Activated CD4-positive, alpha-beta T cell treated with anti-CD3 and anti-CD28 coated beads for 1 hour (primary cell): ENCODE measurements around the gene ZNF484.
"Not testable (repeated sequence)": the region's sequence is repeated elsewhere in the genome, so short reads cannot be mapped to it uniquely, and the experiment has no call there.

ENCODE experiments used
- DNase-seq: peaks from one replicate; pipeline ENCODE4 v3.0.0-alpha.2; 2020

The ZNF484 gene

GRCh38 chr9:92877531-92878430 is at the start of gene ZNF484:
ZNF484 (minus strand) TSS chr9:92878038; CDS start chr9:92875029, 3,009 bp downstream.
- DNase-seq, result peak; percentile 97

DNA sequence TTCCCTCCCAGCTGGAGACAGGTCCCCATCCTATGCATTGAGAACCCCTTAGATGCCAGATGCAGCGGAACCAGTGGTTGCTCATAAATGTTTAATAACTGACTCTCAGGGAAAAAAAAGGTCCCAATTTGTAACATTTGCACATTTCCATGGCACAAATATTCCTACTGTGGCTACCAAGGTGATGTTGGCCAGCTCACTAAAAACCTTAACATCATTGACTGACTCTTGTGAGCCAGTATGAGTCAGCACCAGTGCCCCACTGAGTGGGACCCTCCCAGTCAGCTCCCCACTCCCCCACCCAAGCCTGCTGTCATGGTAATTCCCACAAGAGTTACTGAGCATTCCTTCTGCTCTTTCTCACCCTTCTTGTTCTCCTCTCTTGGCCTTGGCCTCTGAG is 42.6 kb upstream of the ZNF484 start:
- DNase-seq, result no peak

DNA sequence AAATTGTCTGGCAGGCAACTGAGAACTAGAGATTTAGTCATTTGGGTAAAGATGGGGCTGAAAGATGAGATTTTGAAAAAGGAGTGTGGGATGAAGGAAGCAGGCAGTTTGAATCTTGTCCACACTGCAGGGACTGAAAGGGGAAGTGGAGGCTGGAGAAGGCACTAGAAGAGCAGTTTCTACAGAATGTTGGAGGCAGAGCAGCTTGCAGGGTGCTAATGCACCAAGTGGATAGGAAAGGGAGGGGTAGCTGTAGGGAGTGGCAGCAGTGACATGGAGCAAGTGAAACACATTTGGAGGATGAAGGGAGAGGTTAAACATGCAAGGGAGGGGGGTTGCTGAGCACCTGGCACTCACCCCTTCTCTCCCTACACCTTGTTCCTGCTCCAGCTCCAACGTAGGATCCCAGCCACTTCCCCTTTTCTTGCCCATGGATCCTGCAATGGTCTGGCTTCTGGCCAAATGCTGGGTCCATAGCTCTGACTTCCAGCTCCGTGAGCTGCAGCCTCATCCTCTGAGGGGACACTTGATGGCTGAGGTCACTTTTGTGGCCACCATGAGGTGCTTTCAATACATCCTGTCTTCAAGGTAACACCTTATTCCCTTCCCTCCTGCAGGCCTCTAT is 39.5 kb upstream of the ZNF484 start:
- no peak for DNase-seq

- no peak for DNase-seq
Measured at GRCh38 chr9:92911511-92912475, 34.0 kb upstream of the ZNF484 start.

DNA sequence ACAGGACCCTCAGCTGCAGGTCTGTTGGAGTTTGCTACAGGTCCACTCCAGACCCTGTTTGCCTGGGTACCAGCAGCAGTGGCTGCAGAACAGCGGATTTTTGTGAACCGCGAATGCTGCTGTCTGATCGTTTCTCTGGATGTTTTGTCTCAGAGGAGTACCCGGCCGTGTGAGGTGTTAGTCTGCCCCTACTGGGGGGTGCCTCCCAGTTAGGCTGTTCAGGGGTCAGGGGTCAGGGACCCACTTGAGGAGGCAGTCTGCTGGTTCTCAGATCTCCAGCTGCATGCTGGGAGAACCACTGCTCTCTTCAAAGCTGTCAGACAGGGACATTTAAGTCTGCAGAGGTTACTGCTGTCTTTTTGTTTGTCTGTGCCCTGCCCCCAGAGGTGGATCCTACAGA is 27.3 kb upstream of the ZNF484 start:
- not testable (repeated sequence) for DNase-seq

GRCh38 chr9:92897323-92897722 is 19.5 kb upstream of the ZNF484 start:
- DNase-seq, result no peak

DNA sequence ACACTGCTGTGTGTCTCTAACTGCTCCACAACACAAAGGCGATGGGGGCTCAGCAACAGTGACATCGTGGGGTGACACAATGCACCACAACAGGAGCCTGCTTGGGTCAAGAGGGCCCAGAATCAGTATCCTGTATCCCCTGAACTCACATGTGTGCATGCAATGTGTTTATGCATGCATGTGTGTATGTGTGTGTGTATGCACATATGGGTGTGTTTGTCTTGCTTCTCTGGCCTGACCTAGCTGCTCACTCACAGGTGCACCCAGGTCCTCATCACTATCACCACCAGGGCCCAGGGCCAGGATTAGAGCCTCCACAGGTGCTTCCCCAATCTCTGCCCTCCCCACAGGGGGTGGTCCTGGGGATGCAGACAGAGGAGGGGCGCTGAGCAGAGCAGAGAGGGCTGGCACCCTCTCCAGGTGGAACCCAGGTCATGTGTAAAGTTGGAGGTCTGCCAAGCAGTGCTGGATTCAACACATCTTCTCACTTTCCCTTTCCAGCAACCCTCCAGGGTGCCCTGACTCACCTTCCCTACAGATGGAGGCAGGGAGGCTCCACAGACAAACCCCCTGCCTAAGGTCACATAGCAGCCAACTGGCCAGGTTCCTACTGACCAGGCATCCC is 18.1 kb upstream of the ZNF484 start:
- DNase-seq, result no peak

- no peak for DNase-seq
Measured at GRCh38 chr9:92894711-92895362, 17.0 kb upstream of the ZNF484 start.

- DNase-seq, result not testable (repeated sequence)
Measured at GRCh38 chr9:92893916-92894610, 16.2 kb upstream of the ZNF484 start.

DNA sequence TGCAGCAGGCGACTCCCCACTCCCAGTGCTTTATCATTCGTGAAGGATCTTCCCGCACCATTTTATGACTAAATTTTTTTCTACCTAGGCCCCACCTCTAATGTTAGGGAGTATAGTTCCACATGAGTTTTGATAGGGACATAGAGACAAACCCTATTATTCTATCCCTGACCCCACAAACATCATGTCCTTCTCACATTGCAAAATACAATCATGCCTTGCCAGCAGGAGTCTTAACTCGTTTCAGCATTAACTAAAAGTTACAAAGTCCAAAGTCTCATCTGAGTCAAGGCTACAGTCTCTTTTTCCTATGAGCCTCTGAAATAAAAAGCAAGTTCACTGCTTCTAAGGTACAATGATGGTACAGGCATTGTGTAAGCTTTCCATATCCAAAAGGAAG is 14.4 kb upstream of the ZNF484 start:
- DNase-seq, result not testable (repeated sequence)

- no peak for DNase-seq
Measured at GRCh38 chr9:92890761-92891160, 12.9 kb upstream of the ZNF484 start.

DNA sequence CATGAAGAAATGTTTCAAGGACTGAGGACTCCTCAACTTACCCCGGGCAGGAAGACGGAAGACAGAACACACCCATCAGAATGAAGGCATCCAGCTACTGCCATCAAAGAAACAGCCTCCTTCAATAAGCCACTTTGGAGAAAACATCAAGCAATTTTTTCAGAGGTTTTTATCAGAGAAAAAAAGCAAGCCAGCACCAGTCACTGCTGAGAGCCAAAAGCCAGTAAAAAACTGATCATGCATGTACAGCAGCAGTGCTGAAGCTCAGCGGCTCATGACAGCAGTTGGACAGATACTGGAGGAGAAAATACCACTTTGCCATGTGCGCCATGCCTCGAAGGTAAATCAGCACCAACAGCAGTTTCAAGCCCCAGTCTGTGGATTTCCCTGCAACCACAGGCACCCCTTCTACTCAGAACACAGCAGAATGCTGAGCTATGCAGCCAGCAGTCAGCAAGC is 10.1 kb upstream of the ZNF484 start:
- DNase-seq, result no peak

DNA sequence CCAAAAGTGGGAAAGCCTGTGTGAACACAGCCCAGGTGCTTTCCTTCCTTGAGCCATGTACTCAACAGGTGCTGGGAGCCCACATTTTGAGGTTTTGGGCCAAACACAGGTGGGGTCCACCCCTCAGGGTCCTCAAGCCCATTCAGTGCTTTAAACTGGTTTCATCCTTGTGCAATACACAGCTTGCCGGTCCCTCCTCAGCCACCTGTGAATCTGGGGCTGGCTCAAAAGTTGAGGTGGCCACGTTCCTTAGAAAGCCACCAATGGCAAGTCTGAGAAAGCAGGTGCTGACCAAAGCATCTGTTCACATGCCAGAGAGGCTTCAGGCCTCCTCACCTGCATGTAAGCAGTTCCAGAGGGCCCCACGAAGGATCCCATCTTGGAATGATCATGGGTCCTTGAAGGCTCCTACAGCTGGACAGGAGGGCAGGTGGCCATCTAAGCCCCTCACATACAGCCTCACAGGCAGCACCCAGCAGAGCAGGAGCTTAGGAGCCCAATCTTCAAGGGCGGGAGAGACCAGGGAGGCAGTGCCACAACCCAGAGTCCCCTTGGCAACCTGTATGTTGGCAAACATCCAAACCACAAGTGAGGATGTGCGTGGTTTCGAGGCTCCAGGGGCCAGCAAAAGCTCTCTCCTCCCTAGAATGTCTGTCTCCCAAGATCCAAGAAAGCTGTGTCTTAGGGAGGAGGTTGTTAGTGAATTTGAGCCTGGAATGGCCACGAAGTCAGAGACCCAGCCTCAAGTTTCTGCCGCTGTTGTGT is 9.2 kb upstream of the ZNF484 start:
- DNase-seq, result not testable (repeated sequence)

- DNase-seq, result not testable (repeated sequence)
Measured at GRCh38 chr9:92883666-92884405, 6.0 kb upstream of the ZNF484 start.

DNA sequence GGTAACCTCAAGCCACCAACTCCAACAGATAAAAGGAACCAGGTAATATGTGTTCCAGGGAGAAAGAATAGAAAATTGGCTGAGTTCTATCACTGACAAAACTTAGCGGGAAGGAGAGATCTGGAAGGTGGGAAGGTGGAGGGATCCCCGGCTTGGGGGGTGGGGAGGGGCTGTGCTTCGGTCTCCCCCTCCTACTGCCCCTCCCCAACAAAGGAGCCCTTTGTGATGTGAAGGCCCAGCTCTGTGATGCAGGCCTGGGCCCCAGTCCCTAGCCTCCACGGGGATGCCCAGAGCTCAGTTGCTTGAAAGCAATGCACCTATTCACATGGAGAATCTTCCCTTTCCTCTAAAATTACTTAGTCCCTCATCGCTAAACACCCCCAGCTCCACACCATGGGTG is 4.4 kb upstream of the ZNF484 start:
- DNase-seq, result no peak

- DNase-seq, result no peak
Measured at GRCh38 chr9:92875373-92875772, 2.5 kb downstream of the ZNF484 start.

GRCh38 chr9:92870289-92870688 is 7.5 kb downstream of the ZNF484 start:
- DNase-seq, result no peak

DNA sequence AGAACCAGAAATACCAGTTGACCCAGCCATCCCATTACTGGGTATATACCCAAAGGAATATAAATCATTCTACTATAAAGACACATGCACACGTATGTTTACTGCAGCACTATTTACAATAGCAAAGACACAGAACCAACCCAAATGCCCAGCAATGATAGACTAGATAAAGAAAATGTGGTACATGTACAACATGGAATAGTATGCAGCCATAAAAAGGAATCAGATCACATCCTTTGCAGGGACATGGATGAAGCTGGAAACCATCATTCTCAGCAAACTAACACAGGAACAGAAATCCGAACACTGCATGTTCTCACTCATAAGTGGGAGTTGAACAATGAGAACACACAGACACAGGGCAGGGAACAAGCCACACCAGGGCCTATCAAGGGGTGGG is 11.2 kb downstream of the ZNF484 start:
- DNase-seq, result not testable (repeated sequence)

- DNase-seq, result no peak
Measured at GRCh38 chr9:92864152-92864551, 13.7 kb downstream of the ZNF484 start.

DNA sequence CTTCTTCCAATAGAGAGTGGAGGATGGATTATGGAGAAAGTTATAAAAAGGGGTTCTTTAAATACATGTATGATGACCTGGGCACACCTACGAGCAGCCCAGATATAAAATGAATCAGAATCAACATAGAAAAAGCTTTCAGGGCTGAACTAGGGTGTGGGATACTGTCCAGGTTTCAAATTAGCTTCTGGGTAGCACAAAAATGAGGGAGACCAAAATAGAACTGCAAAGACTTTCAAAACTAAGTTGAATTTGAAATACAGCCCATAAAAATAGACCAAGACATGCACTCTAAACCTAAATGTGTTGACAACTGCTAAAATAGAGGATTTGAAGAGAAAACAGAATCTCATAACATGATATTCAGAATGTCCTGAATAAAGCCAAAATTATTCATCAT is 17.0 kb downstream of the ZNF484 start:
- DNase-seq, result no peak
